ENCODE data around the gene NUBP1.
"Not testable (repeated sequence)": the region's sequence is repeated elsewhere in the genome, so short reads cannot be mapped to it uniquely, and the experiment has no call there.

NUBP1 gene

GRCh38 chr16:10776280-10776679 is 32.6 kb downstream of the NUBP1 start:
- Histone ChIP-seq H3K9me3 (ENCODE audit: insufficient read depth, low read depth, low read length) (no peaks in the 10 kb centered on the region), H4K20me1 (ENCODE audit: insufficient read depth, low read length, poor library complexity, severe bottlenecking) (no peaks in the 10 kb centered on the region), H2AFZ (ENCODE audit: low read length) (no peak overlapping the region), H3K36me3 (ENCODE audit: insufficient read depth, low read length) (no peaks in the 10 kb centered on the region), H3K27me3 (ENCODE audit: insufficient read depth, low read length, poor library complexity, severe bottlenecking) (no peaks in the 10 kb centered on the region), H3K9ac (ENCODE audit: low read depth, low read length, poor library complexity, severe bottlenecking) (no peak overlapping the region), H3K79me2 (ENCODE audit: insufficient read depth, low read length) (no peaks in the 10 kb centered on the region), H3K4me1 (ENCODE audit: insufficient read depth, low read length, poor library complexity, severe bottlenecking) (no peaks in the 10 kb centered on the region), H3F3A (ENCODE audit: low read depth) (no peaks in the 10 kb centered on the region), H3K4me3 (ENCODE audit: low read length, poor library complexity, severe bottlenecking) (no peak overlapping the region), H3K9me2 (replicated peaks; ENCODE audit: low read depth, low read length) (no peaks in the 10 kb centered on the region), H3K4me2 (ENCODE audit: low read depth, low read length, poor library complexity, severe bottlenecking) (no peak overlapping the region)
- TF ChIP-seq EZH2phosphoT487 (IDR thresholded peaks at IDR 0.05; ENCODE audit: borderline replicate concordance) = no peak
- TF ChIP-seq, protein P1, sequence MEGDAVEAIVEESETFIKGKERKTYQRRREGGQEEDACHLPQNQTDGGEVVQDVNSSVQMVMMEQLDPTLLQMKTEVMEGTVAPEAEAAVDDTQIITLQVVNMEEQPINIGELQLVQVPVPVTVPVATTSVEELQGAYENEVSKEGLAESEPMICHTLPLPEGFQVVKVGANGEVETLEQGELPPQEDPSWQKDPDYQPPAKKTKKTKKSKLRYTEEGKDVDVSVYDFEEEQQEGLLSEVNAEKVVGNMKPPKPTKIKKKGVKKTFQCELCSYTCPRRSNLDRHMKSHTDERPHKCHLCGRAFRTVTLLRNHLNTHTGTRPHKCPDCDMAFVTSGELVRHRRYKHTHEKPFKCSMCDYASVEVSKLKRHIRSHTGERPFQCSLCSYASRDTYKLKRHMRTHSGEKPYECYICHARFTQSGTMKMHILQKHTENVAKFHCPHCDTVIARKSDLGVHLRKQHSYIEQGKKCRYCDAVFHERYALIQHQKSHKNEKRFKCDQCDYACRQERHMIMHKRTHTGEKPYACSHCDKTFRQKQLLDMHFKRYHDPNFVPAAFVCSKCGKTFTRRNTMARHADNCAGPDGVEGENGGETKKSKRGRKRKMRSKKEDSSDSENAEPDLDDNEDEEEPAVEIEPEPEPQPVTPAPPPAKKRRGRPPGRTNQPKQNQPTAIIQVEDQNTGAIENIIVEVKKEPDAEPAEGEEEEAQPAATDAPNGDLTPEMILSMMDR (conservative IDR thresholded peaks at IDR 0.05; ENCODE audit: low read length) = no peak

DNA sequence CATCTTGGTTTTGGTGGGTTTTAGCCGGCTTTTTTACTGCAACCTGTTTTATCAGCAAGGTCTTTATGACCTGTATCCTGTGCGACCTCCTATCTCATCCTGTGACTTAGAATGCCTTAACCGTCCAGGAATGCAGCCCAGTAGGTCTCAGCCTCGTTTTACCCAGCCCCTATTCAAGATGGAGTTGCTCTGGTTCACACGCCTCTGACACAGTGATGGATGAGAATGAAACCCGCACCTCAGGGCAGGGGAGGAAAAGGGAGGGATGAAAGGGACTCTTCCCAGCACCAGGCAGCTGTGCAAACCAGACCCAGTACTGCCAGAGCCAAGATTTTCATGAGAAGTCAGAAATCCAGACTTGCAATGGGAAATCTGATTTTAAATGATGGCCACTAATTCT is 33.3 kb downstream of the NUBP1 start:
- not testable (repeated sequence) for H3K4me3 ChIP-seq (ENCODE audit: low read length, poor library complexity, severe bottlenecking); H3K4me2 ChIP-seq (ENCODE audit: low read depth, low read length, poor library complexity, severe bottlenecking); H3K36me3 ChIP-seq (ENCODE audit: insufficient read depth, low read length); H2AFZ ChIP-seq (ENCODE audit: low read length); H3K79me2 ChIP-seq (ENCODE audit: insufficient read depth, low read length); H3K9ac ChIP-seq (ENCODE audit: low read depth, low read length, poor library complexity, severe bottlenecking); H4K20me1 ChIP-seq (ENCODE audit: insufficient read depth, low read length, poor library complexity, severe bottlenecking); H3K9me2 ChIP-seq (replicated peaks; ENCODE audit: low read depth, low read length); H3K4me1 ChIP-seq (ENCODE audit: insufficient read depth, low read length, poor library complexity, severe bottlenecking); H3K9me3 ChIP-seq (ENCODE audit: insufficient read depth, low read depth, low read length); H3F3A ChIP-seq (ENCODE audit: low read depth); H3K27me3 ChIP-seq (ENCODE audit: insufficient read depth, low read length, poor library complexity, severe bottlenecking)

DNA sequence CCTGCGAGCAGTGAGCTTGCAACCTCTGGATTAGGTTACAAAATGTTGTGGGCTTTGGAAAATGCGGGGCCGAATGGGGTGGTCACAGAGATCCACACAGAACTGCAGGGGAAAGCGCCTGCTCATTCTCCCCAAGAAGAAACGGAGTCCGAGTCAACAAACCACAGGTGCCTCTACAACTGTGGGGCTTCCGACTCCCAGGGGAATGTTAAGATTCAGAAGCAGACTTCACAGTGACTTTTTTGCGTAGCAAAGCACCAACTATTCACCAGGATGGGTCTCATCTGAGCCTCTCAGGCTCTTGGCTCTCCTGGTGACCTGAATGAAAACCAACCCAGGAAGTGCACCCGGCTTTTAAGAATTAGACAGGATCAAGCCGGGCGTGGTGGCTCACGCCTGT is 33.7 kb downstream of the NUBP1 start:
- Histone ChIP-seq H3K36me3 (ENCODE audit: insufficient read depth, low read length) (no peaks in the 10 kb centered on the region), H3K9me3 (ENCODE audit: insufficient read depth, low read depth, low read length) (no peaks in the 10 kb centered on the region), H3K27me3 (ENCODE audit: insufficient read depth, low read length, poor library complexity, severe bottlenecking) (no peaks in the 10 kb centered on the region), H2AFZ (ENCODE audit: low read length) (no peak overlapping the region), H3K9ac (ENCODE audit: low read depth, low read length, poor library complexity, severe bottlenecking) (no peak overlapping the region), H3K4me3 (ENCODE audit: low read length, poor library complexity, severe bottlenecking) (no peak overlapping the region), H3K9me2 (replicated peaks; ENCODE audit: low read depth, low read length) (no peaks in the 10 kb centered on the region), H3K79me2 (ENCODE audit: insufficient read depth, low read length) (no peaks in the 10 kb centered on the region), H3K4me1 (ENCODE audit: insufficient read depth, low read length, poor library complexity, severe bottlenecking) (no peaks in the 10 kb centered on the region), H3K4me2 (ENCODE audit: low read depth, low read length, poor library complexity, severe bottlenecking) (no peak overlapping the region), H4K20me1 (ENCODE audit: insufficient read depth, low read length, poor library complexity, severe bottlenecking) (no peaks in the 10 kb centered on the region), H3F3A (ENCODE audit: low read depth) (no peaks in the 10 kb centered on the region)
- TF ChIP-seq EZH2phosphoT487 (IDR thresholded peaks at IDR 0.05; ENCODE audit: borderline replicate concordance) = no peak
- TF ChIP-seq, protein P1 (conservative IDR thresholded peaks at IDR 0.05; ENCODE audit: low read length) = no peak

GRCh38 chr16:10779908-10780307 is 36.3 kb downstream of the NUBP1 start:
- H2AFZ ChIP-seq (ENCODE audit: low read length); H3F3A ChIP-seq (ENCODE audit: low read depth); H3K9me3 ChIP-seq (ENCODE audit: insufficient read depth, low read depth, low read length); H3K27me3 ChIP-seq (ENCODE audit: insufficient read depth, low read length, poor library complexity, severe bottlenecking); H3K79me2 ChIP-seq (ENCODE audit: insufficient read depth, low read length); H3K9ac ChIP-seq (ENCODE audit: low read depth, low read length, poor library complexity, severe bottlenecking); H3K36me3 ChIP-seq (ENCODE audit: insufficient read depth, low read length); H3K4me1 ChIP-seq (ENCODE audit: insufficient read depth, low read length, poor library complexity, severe bottlenecking); H3K9me2 ChIP-seq (replicated peaks; ENCODE audit: low read depth, low read length); H4K20me1 ChIP-seq (ENCODE audit: insufficient read depth, low read length, poor library complexity, severe bottlenecking); H3K4me2 ChIP-seq (ENCODE audit: low read depth, low read length, poor library complexity, severe bottlenecking); H3K4me3 ChIP-seq (ENCODE audit: low read length, poor library complexity, severe bottlenecking): not testable (repeated sequence)

Data from Loucy (cell line).